Peyer's patch (tissue), 4 donors: ENCODE measurements around the gene LRBA.

ENCODE experiments used
- POLR2A ChIP-seq, 2 donors: fragments of 450-650 bp; IDR thresholded peaks; one replicate each; pipeline ENCODE4 v1.5.1; 2017; ENCODE audit warnings: antibody characterized with exemption in 2 of 2, mild to moderate bottlenecking in 2 of 2, moderate library complexity in 2 of 2
- TF ChIP-seq, protein P1 (sequence below), 6 experiments: fragments of 450-650 bp in 4 of 6; fragments of 200-600 bp in 2 of 6; sonication (generic) in 1 of 6; IDR thresholded peaks; one replicate each; pipeline ENCODE4 v1.5.1; 2017 to 2019; ENCODE audit warnings: antibody characterized with exemption in 6 of 6, mild to moderate bottlenecking in 3 of 6, moderate library complexity in 1 of 6

DNA sequence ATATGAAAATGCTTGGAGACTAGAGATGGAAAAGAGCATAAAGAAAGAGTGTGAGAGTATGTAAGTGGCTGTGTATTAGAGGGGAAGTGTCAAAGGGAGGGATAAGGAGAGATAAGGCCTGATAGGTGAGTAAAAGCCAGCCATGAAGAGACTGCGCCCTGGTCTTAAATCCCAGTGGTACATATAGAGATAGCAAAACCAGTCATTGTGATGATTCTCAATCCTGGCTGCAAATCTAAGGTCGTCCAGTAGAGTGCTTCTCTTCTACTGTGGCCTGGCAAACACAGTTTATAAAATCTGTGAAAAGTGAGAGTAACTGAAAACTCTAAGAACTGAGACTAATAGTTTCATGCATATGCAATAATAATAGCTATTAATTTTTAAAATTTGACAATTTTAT lies 346.3 kb downstream of the LRBA start:
- TF ChIP-seq, protein P1, sequence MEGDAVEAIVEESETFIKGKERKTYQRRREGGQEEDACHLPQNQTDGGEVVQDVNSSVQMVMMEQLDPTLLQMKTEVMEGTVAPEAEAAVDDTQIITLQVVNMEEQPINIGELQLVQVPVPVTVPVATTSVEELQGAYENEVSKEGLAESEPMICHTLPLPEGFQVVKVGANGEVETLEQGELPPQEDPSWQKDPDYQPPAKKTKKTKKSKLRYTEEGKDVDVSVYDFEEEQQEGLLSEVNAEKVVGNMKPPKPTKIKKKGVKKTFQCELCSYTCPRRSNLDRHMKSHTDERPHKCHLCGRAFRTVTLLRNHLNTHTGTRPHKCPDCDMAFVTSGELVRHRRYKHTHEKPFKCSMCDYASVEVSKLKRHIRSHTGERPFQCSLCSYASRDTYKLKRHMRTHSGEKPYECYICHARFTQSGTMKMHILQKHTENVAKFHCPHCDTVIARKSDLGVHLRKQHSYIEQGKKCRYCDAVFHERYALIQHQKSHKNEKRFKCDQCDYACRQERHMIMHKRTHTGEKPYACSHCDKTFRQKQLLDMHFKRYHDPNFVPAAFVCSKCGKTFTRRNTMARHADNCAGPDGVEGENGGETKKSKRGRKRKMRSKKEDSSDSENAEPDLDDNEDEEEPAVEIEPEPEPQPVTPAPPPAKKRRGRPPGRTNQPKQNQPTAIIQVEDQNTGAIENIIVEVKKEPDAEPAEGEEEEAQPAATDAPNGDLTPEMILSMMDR (IDR thresholded peaks at IDR 0.05), result no peak
- no peak for TF ChIP-seq POLR2A (IDR thresholded peaks at IDR 0.05)
